GM19324 (cell line): ENCODE results near the gene RAB5IF.
"Not testable (repeated sequence)": the region's sequence is repeated elsewhere in the genome, so short reads cannot be mapped to it uniquely, and the experiment has no call there.

Experiments used
- ATAC-seq: cut with Tn5 transposase; IDR thresholded peaks from one replicate; pipeline ENCODE4 v1.9.1; 2021; ENCODE audit warnings: mild to moderate bottlenecking, moderate library complexity; ENCODE audit not compliant: unreplicated experiment, low FRiP score

RAB5IF gene

GRCh38 chr20:36624944-36625324 lies 19.4 kb downstream of the RAB5IF start:
- ATAC-seq: no peak

- no peak for ATAC-seq
These were observed 22.5 kb downstream of the RAB5IF start for GRCh38 chr20:36628076-36628475.

GRCh38 chr20:36629719-36630681 lies 24.4 kb downstream of the RAB5IF start:
- no peak for ATAC-seq

GRCh38 chr20:36631646-36632045 lies 26.1 kb downstream of the RAB5IF start:
- ATAC-seq: no peak

GRCh38 chr20:36632147-36632486 lies 26.5 kb downstream of the RAB5IF start:
- ATAC-seq: no peak

DNA sequence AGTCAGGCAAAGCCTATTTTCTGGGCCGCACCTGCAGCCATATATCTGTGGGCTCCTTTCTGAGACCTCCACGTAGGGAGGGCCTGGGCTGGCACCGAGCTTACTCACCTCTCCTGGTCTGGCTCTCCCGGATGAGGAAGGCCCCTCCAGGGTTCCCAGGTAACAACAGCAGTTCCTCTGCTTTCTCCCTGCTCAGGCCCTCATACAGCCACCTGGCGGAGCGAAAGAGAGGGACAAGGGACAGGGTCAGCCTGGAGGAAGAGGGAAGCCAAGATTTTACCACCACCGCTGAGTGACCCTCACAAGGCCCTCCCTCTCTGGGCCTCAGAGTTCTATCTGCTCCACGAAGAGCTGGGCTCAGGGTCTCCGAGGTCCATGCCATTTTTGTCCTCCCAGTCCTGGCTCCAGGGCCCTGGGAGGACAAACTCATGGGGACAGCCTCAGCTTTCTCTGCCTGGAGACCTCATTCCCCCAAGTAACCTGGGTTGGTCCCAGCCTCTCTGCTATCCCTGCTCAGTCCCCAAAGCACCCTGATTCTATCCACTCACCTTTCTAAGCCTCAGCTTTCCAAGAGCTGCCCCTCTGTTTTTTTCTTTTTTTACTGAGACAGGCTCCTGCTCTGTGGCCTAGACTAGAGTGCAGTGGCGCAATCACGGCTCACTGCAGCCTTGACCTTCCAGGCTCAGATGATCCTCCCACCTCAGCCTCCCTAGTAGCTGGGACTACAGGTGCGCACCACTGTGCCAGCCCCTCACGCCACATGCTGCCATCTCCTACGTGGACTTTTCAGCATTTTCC lies 27.1 kb downstream of the RAB5IF start:
- ATAC-seq: no peak

DNA sequence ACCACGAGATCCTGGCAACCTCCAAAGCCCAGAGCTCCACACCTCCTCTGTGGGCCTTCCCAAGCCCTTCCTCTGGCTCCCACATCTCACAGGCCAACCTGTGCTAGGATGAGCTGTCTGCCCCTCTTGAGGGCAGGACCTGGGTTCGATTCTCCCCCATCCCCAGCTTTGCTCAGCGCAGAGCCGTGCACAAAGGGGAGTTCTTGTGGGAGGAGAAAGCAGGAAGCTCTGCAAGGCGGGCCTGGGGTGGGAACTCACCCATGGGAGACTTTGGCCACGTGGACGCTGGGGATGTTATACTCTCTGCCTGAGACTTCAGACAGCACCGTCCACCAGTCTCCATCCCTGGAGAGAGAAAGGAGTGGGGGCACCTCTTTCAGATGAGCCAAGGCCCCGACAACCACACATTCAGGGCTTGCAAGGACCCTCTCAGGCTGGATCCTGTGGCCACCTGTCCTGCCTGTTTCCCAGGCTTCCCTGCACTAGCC lies 27.8 kb downstream of the RAB5IF start:
- no peak for ATAC-seq

DNA sequence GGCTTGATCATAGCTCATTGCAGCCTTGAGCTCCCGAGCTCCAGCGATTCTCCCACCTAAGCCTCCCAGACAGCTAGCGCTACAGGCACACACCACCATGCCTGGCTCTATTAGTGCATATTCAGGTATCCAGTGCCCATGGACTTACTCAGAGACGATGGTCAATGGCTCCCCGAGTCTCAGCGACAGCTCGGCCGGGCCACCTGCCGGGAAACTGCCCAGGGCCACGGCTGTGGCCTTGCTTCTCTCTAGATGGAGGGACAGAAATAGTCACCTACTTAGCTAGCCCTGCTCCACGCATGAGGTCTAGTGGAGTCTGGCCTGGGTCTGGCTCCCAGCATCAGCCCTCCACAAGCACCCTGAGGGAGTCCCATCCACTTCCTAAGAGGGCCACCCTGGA lies 28.8 kb downstream of the RAB5IF start:
- no peak for ATAC-seq

DNA sequence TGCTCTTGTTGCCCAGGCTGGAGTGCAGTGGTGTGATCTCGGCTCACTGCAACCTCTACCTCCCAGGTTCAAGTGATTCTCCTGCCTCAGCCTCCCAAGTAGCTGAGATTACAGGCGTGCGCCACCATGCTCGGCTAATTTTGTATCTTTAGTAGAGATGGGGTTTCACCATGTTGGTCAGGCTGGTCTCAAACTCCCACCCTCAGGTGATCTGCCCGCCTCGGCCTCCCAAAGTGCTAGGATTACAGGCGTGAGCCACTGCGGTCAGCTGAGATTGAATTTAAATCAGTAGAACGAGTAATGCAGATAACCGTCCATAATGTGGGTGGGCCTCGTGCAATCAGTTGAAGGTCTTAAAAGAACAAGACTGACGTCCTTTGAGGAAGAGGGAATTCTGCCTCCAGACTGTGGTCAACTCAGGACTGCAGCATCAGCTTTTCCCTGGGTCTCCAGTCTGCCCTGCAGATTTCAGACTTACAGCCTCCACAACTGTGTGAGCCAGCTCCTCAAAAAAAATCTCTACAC lies 33.4 kb downstream of the RAB5IF start:
- not testable (repeated sequence) for ATAC-seq

DNA sequence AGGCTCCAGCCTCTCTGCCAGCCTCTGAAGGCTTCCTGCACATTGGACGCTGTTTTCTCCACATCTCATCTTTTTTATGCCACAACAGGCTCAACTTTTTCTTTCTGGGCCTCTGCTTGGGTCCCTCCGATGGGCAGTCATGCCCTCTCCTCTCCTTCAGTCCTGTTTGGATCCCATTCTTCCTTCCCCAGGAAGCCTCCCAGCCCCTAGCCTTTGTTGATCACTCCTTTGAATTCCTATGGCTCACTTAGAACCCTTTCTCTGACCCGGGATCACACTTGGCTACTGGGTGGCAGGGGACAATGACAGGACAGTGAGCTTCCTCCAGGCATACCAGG lies 35.9 kb downstream of the RAB5IF start:
- no peak for ATAC-seq

DNA sequence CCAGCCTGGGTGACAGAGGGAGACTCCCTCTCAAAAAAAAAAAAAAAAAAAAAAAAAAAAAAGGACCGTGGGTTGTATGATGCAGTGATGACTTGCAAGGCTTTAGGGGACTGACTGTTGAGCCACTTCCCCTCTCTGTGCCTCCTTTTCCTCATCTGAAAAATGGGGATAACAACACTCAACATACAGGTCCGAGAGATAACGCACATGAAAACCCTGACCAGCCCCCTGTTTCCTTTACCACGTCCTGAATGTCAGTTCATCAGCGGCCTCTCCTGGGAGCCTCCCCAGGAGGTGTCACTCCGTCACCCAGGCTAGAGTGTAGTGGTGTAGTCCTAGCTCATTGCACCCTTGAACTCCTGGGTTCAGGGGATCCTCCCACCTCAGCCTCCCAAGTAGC lies 36.6 kb downstream of the RAB5IF start:
- ATAC-seq: no peak

DNA sequence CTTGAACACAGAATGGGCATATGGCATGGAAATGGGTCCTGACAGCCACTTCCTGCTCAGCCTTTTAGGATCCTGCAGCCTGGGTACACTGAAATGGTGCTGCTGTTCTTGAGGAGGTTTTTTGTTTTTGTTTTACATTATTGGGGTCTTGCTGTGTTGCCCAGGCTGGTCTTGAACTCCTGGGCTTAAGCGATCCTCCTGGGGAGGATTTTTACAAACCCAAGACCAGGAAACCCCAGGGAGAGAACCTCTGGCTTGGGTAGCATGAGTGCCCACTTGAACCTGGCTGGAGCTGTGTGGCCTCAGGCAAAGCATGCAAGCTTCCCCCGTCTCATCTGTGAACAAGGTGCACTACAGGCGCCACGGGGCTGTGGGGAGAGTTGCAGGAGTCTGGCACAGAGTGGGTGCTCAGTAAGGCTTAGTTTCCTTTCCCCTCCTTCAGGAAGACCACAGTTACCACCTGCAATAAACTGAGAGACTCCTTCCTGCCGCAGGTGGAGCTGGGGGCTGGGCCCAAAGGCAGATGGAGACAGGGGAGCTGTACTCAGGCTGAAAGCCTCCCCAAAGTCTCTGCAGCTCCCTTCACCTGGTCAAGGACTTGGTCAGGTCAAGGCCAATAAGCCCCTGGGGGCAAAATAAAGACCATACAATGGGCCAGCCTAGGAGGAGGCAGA lies 38.6 kb downstream of the RAB5IF start:
- no peak for ATAC-seq

GRCh38 chr20:36644706-36645095 lies 39.1 kb downstream of the RAB5IF start:
- ATAC-seq: no peak

GRCh38 chr20:36645353-36645752 lies 39.8 kb downstream of the RAB5IF start:
- no peak for ATAC-seq

DNA sequence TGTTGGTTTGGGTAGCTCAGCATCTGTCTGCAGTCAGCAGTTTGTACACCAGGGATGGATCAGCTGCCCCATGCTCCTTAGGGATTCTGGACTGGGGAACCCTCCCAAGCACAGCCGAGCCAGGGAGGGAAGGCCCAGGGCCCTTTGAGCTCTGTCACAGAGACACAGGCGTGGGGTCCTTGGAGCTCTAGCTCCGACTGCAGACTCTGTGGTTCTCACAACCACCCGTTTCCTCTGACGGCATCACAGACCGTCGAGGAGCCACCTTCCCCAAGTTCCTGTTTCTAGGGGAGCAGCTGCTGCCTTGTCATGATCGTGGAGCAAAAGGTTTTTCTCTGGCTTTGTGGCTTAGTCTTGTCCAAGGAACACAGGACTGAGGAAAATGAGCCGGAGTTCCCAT lies 40.4 kb downstream of the RAB5IF start, which contains the start of gene SLA2:
Gene SLA2, minus strand, starts transcription at position 199 of the 400 bp plus-strand sequence. CDS start 4,861 bp downstream, outside the sequence.
- ATAC-seq: no peak

- ATAC-seq: no peak
These were observed 41.1 kb downstream of the RAB5IF start for GRCh38 chr20:36646678-36647077.

DNA sequence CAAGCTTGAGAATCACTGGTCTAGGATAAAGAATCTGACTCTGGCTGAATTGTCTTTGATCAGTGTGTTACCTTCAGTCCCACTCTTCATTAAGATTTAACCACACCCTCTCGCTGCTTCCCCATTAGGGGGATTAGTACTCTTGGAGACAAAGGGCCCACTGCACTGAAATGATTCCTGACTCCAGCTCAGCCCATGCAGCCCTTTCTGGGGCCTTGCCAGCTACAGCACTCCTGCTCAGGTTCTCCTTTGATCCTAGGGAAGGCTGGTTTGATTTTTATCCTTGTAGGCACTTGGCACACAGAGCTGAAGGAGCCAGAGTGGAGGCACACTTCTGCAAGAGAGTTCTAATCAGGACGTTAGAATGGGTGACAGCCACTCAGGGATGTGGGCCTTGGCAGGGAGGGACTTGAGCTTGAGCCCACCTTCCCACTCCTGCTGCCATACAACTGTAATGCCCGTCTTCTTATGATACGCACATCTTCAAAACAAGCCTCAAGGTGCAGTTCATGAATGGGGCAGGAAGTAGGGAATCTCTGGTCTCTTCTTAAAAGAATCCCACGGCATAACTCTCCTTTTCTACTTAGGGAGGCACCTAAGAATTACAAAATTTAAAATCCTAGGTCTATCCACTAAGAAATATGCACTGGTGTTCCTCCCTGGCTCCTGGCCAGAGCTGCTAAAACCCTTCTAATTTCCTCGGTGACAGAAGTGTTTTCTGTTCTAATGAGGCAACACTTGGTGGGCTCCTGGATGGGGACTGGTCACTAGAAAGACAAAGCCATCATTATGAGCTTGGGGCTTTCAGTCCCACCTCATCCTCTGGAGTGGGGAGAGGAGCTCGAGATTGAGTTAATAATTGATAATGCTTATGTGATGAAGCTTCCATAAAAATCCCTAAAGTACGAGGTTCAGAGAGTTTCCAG lies 41.9 kb downstream of the RAB5IF start:
- no peak for ATAC-seq

DNA sequence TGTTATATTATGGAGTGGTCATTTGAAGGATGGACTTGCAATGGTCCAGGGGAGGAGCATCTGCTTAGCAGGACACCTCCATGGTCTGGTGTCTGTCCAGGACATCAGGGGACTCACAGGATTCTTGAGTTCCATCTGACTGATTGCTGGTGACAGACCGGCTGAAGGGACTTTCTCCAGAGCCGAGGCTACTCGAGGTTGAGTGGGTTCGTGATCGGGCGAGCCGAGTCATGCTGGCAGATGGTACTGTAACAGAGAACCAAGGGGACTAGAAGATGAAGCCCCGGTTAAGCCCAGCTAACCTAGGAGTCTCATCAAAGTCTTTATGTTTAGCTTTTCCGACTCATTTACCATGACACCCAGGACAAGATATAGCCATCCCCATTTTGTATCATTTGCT lies 47.9 kb downstream of the RAB5IF start:
- no peak for ATAC-seq

GRCh38 chr20:36654506-36654905 lies 48.9 kb downstream of the RAB5IF start:
- ATAC-seq: no peak

DNA sequence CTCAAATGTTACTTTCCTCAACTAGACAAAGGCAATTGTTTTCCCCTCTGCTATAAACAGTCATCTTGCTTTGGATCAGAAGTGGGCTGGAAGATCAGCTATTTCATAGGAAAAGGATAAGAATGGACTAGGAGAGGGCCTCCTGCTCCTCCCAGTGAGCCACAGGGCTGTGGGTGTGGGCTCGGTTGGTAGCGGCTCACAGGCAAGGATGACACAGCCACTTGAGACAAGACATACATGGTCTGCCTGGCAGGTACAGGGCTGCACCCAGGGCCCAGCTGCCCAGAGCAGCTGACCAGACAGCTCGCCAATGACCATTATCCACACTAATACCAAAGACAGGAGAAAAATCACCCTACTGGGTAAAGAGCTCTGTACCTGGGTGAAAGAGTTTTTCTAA lies 49.4 kb downstream of the RAB5IF start:
- no peak for ATAC-seq
